ENCODE data around the gene CRELD2.

DNA sequence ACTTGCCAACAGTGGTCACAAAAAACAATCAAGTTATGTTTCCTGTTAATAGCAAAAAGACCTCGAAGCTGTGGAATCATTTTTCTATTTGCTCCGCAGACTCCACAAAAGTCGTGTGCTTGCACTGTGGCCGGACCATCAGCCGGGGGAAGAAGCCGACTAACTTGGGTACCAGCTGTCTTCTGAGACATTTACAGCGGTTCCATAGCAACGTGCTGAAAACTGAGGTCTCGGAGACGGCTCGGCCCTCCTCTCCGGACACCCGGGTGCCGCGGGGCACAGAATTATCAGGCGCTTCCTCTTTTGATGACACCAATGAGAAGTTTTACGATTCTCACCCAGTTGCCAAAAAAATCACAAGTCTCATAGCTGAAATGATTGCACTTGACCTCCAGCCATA, 33.2 kb upstream of the CRELD2 start:
- TF ChIP-seq POLR2A (IDR thresholded peaks at IDR 0.05; ENCODE audit: low read depth, low read length) (no peak), POLR2AphosphoS5 (IDR thresholded peaks at IDR 0.05; ENCODE audit: low read depth, low read length) (no peak)

Data from GM12892 (cell line).